WTC11 (cell line): ENCODE measurements around the gene PEX7. TPM values are rescaled to one million over a fixed set of nuclear protein-coding genes. Genes with fewer than 3 reads are reported as not detected.

ENCODE experiments used
- ATAC-seq: fragments of 200-7000 bp; cut with Tn5 transposase; 2 replicates; pipeline ENCODE4 v1.10.0; 2021; ENCODE audit warnings: mild to moderate bottlenecking, moderate library complexity
- CTCF ChIA-PET: fragments of 300-600 bp; sonication (Branson Sonifier 250); formaldehyde crosslinking; loops from one replicate; lab custom pipeline; 2021; ENCODE audit warnings: antibody characterized with exemption; lab: Charles Lee
- POLR2A ChIA-PET: fragments of 350-600 bp; sonication (Branson Sonifier 250); formaldehyde crosslinking; loops from one replicate; lab custom pipeline; 2021; ENCODE audit warnings: antibody characterized with exemption; lab: Charles Lee
- DNase-seq: peaks from one replicate; pipeline ENCODE4 v3.0.0; 2021; ENCODE audit warnings: low spot score
- H3K27ac Mint-ChIP-seq: 2 replicates; pipeline ENCODE4 v1.8.0; 2021; ENCODE audit warnings: mixed read lengths
- H3K27me3 Mint-ChIP-seq: 2 replicates; pipeline ENCODE4 v1.8.0; 2021; ENCODE audit warnings: low read depth, mild to moderate bottlenecking, moderate library complexity, mixed read lengths
- H3K36me3 Mint-ChIP-seq: 2 replicates; pipeline ENCODE4 v1.8.0; 2021; ENCODE audit warnings: mixed read lengths
- H3K4me1 Mint-ChIP-seq: 2 replicates; pipeline ENCODE4 v1.8.0; 2022; ENCODE audit warnings: mixed read lengths
- H3K4me3 Mint-ChIP-seq: 2 replicates; pipeline ENCODE4 v1.8.0; 2021; ENCODE audit warnings: mild to moderate bottlenecking, moderate library complexity, mixed read lengths
- H3K9me3 Mint-ChIP-seq: 2 replicates; pipeline ENCODE4 v1.8.0; 2021; ENCODE audit warnings: mixed read lengths
- CBFB ChIP-seq: sonication (generic); formaldehyde crosslinking; IDR thresholded peaks from 2 replicates; pipeline ENCODE4 v1.8.1; 2022; ENCODE audit warnings: mild to moderate bottlenecking, low read depth, missing genetic modification reagents
- E2F4 ChIP-seq: sonication (generic); formaldehyde crosslinking; IDR thresholded peaks from 2 replicates; pipeline ENCODE4 v1.8.1; 2022; ENCODE audit warnings: low read depth, mild to moderate bottlenecking, moderate library complexity, missing genetic modification reagents, borderline replicate concordance
- ERG ChIP-seq: fragments of 250-450 bp; sonication (Bioruptor Pico); IDR thresholded peaks from 2 replicates; pipeline ENCODE4 v1.8.0; 2021; ENCODE audit warnings: mild to moderate bottlenecking
- FOXP1 ChIP-seq: sonication (generic); formaldehyde crosslinking; IDR thresholded peaks from 2 replicates; pipeline ENCODE4 v1.8.0; 2022; ENCODE audit warnings: missing genetic modification reagents, mild to moderate bottlenecking, moderate library complexity, borderline replicate concordance
- GRHL2 ChIP-seq: fragments of 250-450 bp; sonication (Bioruptor Pico); IDR thresholded peaks from 2 replicates; pipeline ENCODE4 v1.8.0; 2022; ENCODE audit warnings: mild to moderate bottlenecking, moderate library complexity; ENCODE audit not compliant: insufficient replicate concordance, severe bottlenecking
- IRF1 ChIP-seq: sonication (generic); formaldehyde crosslinking; IDR thresholded peaks from 2 replicates; pipeline ENCODE4 v1.8.0; 2023; ENCODE audit warnings: missing genetic modification reagents
- IRF2 ChIP-seq: sonication (generic); formaldehyde crosslinking; IDR thresholded peaks from 2 replicates; pipeline ENCODE4 v1.8.0; 2022; ENCODE audit warnings: low read depth, missing genetic modification reagents, borderline replicate concordance
- JAZF1 ChIP-seq: fragments of 250-450 bp; sonication (Bioruptor Pico); IDR thresholded peaks from 2 replicates; pipeline ENCODE4 v1.9.0; 2021; ENCODE audit warnings: moderate library complexity, mild to moderate bottlenecking, inconsistent platforms
- JUN ChIP-seq: sonication (generic); formaldehyde crosslinking; IDR thresholded peaks from 2 replicates; pipeline ENCODE4 v1.8.0; 2023; ENCODE audit warnings: mild to moderate bottlenecking, missing genetic modification reagents
- MYBL2 ChIP-seq: sonication (generic); formaldehyde crosslinking; IDR thresholded peaks from 2 replicates; pipeline ENCODE4 v1.8.1; 2023; ENCODE audit warnings: mild to moderate bottlenecking, moderate library complexity, missing genetic modification reagents
- NR2C2 ChIP-seq: sonication (generic); formaldehyde crosslinking; IDR thresholded peaks from 2 replicates; pipeline ENCODE4 v1.8.0; 2022; ENCODE audit warnings: mild to moderate bottlenecking, missing genetic modification reagents
- RELA ChIP-seq: sonication (generic); formaldehyde crosslinking; IDR thresholded peaks from 2 replicates; pipeline ENCODE4 v1.8.1; 2022; ENCODE audit warnings: missing genetic modification reagents, mild to moderate bottlenecking, borderline replicate concordance
- SMAD3 ChIP-seq: sonication (generic); formaldehyde crosslinking; IDR thresholded peaks from 2 replicates; pipeline ENCODE4 v1.8.0; 2022; ENCODE audit warnings: missing genetic modification reagents, mild to moderate bottlenecking, borderline replicate concordance
- SP1 ChIP-seq: sonication (generic); formaldehyde crosslinking; conservative IDR thresholded peaks from 2 replicates; pipeline ENCODE4 v1.8.1; 2022; ENCODE audit warnings: missing genetic modification reagents
- TCF7 ChIP-seq: sonication (generic); formaldehyde crosslinking; IDR thresholded peaks from 2 replicates; pipeline ENCODE4 v1.8.0; 2022; ENCODE audit warnings: mild to moderate bottlenecking, low read depth, missing genetic modification reagents, moderate library complexity
- TEAD4 ChIP-seq: sonication (generic); formaldehyde crosslinking; IDR thresholded peaks from 2 replicates; pipeline ENCODE4 v1.8.0; 2022; ENCODE audit warnings: mild to moderate bottlenecking, missing genetic modification reagents
- TP53 ChIP-seq: sonication (generic); formaldehyde crosslinking; IDR thresholded peaks from 2 replicates; pipeline ENCODE4 v1.8.1; 2023; ENCODE audit warnings: mild to moderate bottlenecking, missing genetic modification reagents
- ZNF317 ChIP-seq: sonication (generic); formaldehyde crosslinking; IDR thresholded peaks from 2 replicates; pipeline ENCODE4 v1.8.1; 2023; ENCODE audit warnings: low read depth, mild to moderate bottlenecking, moderate library complexity, missing genetic modification reagents, borderline replicate concordance
- ZNF416 ChIP-seq: fragments of 250-450 bp; sonication (Bioruptor Pico); IDR thresholded peaks from 2 replicates; pipeline ENCODE4 v1.9.0; 2021; ENCODE audit warnings: mild to moderate bottlenecking, inconsistent platforms
- ZNF425 ChIP-seq: fragments of 250-450 bp; sonication (Bioruptor Pico); conservative IDR thresholded peaks from 2 replicates; pipeline ENCODE4 v1.9.0; 2021; ENCODE audit warnings: mild to moderate bottlenecking
- ZNF671 ChIP-seq: fragments of 250-450 bp; sonication (Bioruptor Pico); IDR thresholded peaks from 2 replicates; pipeline ENCODE4 v1.8.0; 2021; ENCODE audit warnings: mild to moderate bottlenecking
- total RNA-seq: library from RNA; stranded (reverse); gene quantifications from 3 replicates; pipeline ENCODE4 v1.2.3, GENCODE V29; 2021
- TF ChIP-seq, protein P1 (sequence below): fragments of 250-450 bp; sonication (Bioruptor Pico); IDR thresholded peaks from 2 replicates; pipeline ENCODE4 v2.1.2; 2022; ENCODE audit warnings: mild to moderate bottlenecking, moderate library complexity
- TF ChIP-seq, protein P2 (sequence below): sonication (generic); formaldehyde crosslinking; IDR thresholded peaks from 2 replicates; pipeline ENCODE4 v1.8.1; 2023; ENCODE audit warnings: mild to moderate bottlenecking, missing genetic modification reagents
- TF ChIP-seq, protein P3 (sequence below): fragments of 250-450 bp; sonication (Bioruptor Pico); IDR thresholded peaks from 2 replicates; pipeline ENCODE4 v1.9.0; 2021; ENCODE audit warnings: mild to moderate bottlenecking
- TF ChIP-seq, protein P4 (sequence below): sonication (generic); formaldehyde crosslinking; IDR thresholded peaks from 2 replicates; pipeline ENCODE4 v1.8.0; 2022; ENCODE audit warnings: mild to moderate bottlenecking, missing genetic modification reagents

Gene PEX7
- total RNA-seq, 1 experiment from 2014 or later: 9.8 TPM

DNA sequence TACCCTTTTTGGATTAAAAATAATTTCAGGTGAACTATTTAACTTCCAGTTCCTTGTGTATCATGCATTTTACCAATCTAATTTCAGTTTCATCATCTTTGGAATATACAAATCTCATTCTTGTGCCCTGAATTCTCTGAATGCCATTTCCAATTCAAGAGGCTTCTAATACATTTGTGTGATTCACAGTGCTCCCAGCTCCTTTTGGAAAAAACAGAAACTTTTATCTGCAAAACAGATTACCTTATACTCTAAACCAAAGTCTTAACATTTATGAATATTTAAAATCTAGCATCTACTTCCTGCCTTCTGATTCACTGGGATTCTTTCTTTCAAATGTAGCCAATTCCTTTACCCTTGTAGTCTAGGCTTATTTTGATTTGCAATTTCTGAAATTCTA is 11.1 kb upstream of the PEX7 start:
- Mint-ChIP-seq H3K9me3 (no peaks in the 10 kb centered on the region), H3K36me3 (no peaks in the 10 kb centered on the region), H3K27ac (no peak overlapping the region), H3K4me1 (peaks cover 6% of the 10 kb centered on the region; the same call in 1 of the 2 replicates), H3K4me3 (no peak overlapping the region), H3K27me3 (no peaks in the 10 kb centered on the region)
- no peak for ATAC-seq
- no peak for TF ChIP-seq IRF1
- TF ChIP-seq ZNF317 (CRISPR knock-in tag): no peak
- no peak for TF ChIP-seq GRHL2 (CRISPR knock-in tag)
- TF ChIP-seq SMAD3: no peak
- TF ChIP-seq MYBL2 (CRISPR knock-in tag): no peak
- TF ChIP-seq, protein P1, sequence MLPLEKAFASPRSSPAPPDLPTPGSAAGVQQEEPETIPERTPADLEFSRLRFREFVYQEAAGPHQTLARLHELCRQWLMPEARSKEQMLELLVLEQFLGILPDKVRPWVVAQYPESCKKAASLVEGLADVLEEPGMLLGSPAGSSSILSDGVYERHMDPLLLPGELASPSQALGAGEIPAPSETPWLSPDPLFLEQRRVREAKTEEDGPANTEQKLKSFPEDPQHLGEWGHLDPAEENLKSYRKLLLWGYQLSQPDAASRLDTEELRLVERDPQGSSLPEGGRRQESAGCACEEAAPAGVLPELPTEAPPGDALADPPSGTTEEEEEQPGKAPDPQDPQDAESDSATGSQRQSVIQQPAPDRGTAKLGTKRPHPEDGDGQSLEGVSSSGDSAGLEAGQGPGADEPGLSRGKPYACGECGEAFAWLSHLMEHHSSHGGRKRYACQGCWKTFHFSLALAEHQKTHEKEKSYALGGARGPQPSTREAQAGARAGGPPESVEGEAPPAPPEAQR (CRISPR knock-in tag): no peak
- TF ChIP-seq E2F4 (CRISPR knock-in tag): no peak
- TF ChIP-seq TEAD4 (CRISPR knock-in tag): no peak
- no peak for TF ChIP-seq TP53 (CRISPR knock-in tag)
- TF ChIP-seq ERG (CRISPR knock-in tag): no peak
- no peak for TF ChIP-seq RELA (CRISPR knock-in tag)
- TF ChIP-seq, protein P2, sequence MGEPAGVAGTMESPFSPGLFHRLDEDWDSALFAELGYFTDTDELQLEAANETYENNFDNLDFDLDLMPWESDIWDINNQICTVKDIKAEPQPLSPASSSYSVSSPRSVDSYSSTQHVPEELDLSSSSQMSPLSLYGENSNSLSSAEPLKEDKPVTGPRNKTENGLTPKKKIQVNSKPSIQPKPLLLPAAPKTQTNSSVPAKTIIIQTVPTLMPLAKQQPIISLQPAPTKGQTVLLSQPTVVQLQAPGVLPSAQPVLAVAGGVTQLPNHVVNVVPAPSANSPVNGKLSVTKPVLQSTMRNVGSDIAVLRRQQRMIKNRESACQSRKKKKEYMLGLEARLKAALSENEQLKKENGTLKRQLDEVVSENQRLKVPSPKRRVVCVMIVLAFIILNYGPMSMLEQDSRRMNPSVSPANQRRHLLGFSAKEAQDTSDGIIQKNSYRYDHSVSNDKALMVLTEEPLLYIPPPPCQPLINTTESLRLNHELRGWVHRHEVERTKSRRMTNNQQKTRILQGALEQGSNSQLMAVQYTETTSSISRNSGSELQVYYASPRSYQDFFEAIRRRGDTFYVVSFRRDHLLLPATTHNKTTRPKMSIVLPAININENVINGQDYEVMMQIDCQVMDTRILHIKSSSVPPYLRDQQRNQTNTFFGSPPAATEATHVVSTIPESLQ (CRISPR knock-in tag): no peak
- TF ChIP-seq CBFB (CRISPR knock-in tag): no peak
- TF ChIP-seq, protein P3, sequence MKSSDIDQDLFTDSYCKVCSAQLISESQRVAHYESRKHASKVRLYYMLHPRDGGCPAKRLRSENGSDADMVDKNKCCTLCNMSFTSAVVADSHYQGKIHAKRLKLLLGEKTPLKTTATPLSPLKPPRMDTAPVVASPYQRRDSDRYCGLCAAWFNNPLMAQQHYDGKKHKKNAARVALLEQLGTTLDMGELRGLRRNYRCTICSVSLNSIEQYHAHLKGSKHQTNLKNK (CRISPR knock-in tag): no peak
- no peak for TF ChIP-seq SP1 (CRISPR knock-in tag)
- DNase-seq: no peak
- ChIA-PET CTCF (interaction anchor here (0.6 kb wide), 1 partner anchor 9 kb away, joined by 4 read pairs; no protein-coding TSS in a partner anchor), POLR2A (no interaction called here)

DNA sequence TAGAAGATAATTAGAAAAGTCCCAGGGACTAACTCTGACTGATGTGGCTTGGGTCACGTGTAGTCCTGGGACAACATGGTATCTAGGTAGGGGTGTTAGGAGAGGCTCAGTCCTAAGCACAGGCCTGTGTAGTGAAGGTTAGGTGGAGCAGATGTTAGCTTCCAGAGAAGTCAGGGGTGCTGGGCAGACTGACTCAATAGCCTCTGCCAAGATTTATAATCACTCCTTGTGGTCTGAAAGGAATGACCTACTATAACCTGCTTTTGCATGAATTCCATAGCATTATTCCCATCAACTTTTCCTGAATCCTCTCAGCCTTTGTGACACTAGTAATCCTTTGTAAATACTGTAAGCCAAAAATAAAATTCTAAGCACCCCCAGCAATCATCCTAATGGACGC is 10.2 kb upstream of the PEX7 start:
- Mint-ChIP-seq H3K27ac (no peak overlapping the region), H3K27me3 (peaks cover 1% of the 10 kb centered on the region; the same call in 1 of the 2 replicates), H3K9me3 (no peaks in the 10 kb centered on the region)
- no peak for TF ChIP-seq ZNF416 (CRISPR knock-in tag)
- no peak for TF ChIP-seq SMAD3
- TF ChIP-seq JAZF1 (CRISPR knock-in tag): no peak
- TF ChIP-seq, protein P4, sequence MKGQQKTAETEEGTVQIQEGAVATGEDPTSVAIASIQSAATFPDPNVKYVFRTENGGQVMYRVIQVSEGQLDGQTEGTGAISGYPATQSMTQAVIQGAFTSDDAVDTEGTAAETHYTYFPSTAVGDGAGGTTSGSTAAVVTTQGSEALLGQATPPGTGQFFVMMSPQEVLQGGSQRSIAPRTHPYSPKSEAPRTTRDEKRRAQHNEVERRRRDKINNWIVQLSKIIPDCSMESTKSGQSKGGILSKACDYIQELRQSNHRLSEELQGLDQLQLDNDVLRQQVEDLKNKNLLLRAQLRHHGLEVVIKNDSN (CRISPR knock-in tag): no peak
- no peak for TF ChIP-seq IRF2 (CRISPR knock-in tag)
- no peak for TF ChIP-seq JUN (CRISPR knock-in tag)
- TF ChIP-seq ZNF425 (CRISPR knock-in tag): no peak
- TF ChIP-seq TCF7: no peak
- no peak for TF ChIP-seq ZNF671 (CRISPR knock-in tag)
- no peak for TF ChIP-seq NR2C2
- TF ChIP-seq FOXP1 (CRISPR knock-in tag): no peak
- TF ChIP-seq IRF1: no peak

More for the DNA sequence above, 10.2 kb upstream of the PEX7 start:
- Mint-ChIP-seq H3K4me1 (peaks cover 6% of the 10 kb centered on the region; the same call in 1 of the 2 replicates), H3K4me3 (no peak overlapping the region), H3K36me3 (no peaks in the 10 kb centered on the region)
- POLR2A ChIA-PET: no interaction called here
- ATAC-seq (no peak), DNase-seq (no peak)
- CTCF ChIA-PET: interaction anchor here (0.8 kb wide), 1 partner anchor 20 kb away, joined by 3 read pairs; the partner anchor contains the start of gene MAP3K5
